GM12878 (cell line): ENCODE measurements around the gene TSR3.

ENCODE experiments used
- MYC ChIP-seq: IDR thresholded peaks from 2 replicates; pipeline ENCODE4 v1.6.1; 2011; ENCODE audit warnings: mild to moderate bottlenecking, low read length, moderate library complexity, inconsistent platforms; ENCODE audit not compliant: insufficient read depth, insufficient replicate concordance, insufficient read length, severe bottlenecking
- TF ChIP-seq, protein P1 (sequence below): IDR thresholded peaks from 2 replicates; pipeline ENCODE4 v1.6.1; 2012; ENCODE audit warnings: low read length, inconsistent platforms
- TF ChIP-seq, protein P2 (sequence below), 3 experiments: IDR thresholded peaks in 2 of 3; conservative IDR thresholded peaks in 1 of 3; 2 replicates each; pipeline ENCODE4 v1.5.1; 2011; ENCODE audit warnings: low read depth in 3 of 3, low read length in 3 of 3, mild to moderate bottlenecking in 3 of 3, control low read depth in 2 of 3, moderate library complexity in 2 of 3, inconsistent platforms in 1 of 3, mixed read lengths in 1 of 3; ENCODE audit not compliant: control insufficient read depth in 2 of 3, insufficient read depth in 1 of 3; ENCODE audit errors: extremely low read depth in 1 of 3

DNA sequence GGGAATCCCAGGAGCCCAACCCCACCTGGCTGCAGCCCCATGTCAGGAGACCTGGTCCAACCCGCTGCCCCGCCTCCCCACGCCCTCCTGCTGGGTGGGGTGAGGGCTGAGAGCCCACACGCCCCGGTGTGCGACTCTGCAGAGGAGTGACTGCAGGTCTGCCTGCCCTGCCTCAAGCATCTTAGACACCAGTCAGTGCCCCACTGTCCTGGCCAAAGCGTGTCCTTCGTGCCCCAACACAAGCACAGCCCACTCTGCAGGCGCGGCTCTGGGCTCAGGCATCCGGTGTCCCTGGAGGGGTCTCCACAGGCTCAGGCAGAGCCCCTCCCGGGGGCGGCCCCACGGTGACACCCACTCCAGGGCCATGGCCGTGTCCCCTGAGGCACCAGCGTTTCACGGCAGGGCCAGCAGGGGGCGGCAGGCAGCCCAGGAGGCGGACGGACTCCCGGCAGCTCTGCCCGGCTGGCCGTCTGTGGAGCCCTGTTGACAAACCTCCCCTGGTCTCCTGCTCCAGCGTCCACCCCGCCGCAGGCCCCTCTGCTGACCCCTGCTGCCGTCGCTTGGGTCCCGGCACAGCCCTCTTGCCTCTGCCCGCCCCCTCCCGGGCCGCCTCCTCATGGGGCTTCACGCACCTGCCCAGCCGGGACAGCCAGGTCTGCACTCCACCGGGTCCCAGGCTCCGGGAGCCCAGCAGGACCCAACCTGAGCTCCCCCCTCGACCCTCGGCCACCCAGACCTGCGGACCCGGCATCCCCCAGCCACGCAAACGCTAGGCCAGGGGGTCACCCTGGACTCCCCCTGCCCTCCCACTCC is 50.8 kb downstream of the TSR3 start:
- TF ChIP-seq, protein P1, sequence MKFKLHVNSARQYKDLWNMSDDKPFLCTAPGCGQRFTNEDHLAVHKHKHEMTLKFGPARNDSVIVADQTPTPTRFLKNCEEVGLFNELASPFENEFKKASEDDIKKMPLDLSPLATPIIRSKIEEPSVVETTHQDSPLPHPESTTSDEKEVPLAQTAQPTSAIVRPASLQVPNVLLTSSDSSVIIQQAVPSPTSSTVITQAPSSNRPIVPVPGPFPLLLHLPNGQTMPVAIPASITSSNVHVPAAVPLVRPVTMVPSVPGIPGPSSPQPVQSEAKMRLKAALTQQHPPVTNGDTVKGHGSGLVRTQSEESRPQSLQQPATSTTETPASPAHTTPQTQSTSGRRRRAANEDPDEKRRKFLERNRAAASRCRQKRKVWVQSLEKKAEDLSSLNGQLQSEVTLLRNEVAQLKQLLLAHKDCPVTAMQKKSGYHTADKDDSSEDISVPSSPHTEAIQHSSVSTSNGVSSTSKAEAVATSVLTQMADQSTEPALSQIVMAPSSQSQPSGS, result no peak
- TF ChIP-seq MYC, result no peak
- TF ChIP-seq, protein P2, sequence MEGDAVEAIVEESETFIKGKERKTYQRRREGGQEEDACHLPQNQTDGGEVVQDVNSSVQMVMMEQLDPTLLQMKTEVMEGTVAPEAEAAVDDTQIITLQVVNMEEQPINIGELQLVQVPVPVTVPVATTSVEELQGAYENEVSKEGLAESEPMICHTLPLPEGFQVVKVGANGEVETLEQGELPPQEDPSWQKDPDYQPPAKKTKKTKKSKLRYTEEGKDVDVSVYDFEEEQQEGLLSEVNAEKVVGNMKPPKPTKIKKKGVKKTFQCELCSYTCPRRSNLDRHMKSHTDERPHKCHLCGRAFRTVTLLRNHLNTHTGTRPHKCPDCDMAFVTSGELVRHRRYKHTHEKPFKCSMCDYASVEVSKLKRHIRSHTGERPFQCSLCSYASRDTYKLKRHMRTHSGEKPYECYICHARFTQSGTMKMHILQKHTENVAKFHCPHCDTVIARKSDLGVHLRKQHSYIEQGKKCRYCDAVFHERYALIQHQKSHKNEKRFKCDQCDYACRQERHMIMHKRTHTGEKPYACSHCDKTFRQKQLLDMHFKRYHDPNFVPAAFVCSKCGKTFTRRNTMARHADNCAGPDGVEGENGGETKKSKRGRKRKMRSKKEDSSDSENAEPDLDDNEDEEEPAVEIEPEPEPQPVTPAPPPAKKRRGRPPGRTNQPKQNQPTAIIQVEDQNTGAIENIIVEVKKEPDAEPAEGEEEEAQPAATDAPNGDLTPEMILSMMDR (IDR thresholded peaks at IDR 0.05 in 2 of 3, conservative IDR thresholded peaks at IDR 0.05 in 1 of 3; ENCODE audit: control insufficient read depth in 2 of 3, extremely low read depth in 1 of 3, insufficient read depth in 1 of 3, low read depth in 3 of 3, low read length in 3 of 3), result peak; percentile 80 to 96 (median 83)
